Measurements from ENCODE around the gene ZNF701.
A peak's percentile ranks its signal among the peaks of the same experiment; 100 is the strongest.
"Not testable (repeated sequence)": the region's sequence is repeated elsewhere in the genome, so short reads cannot be mapped to it uniquely, and the experiment has no call there.

ZNF701 gene

DNA sequence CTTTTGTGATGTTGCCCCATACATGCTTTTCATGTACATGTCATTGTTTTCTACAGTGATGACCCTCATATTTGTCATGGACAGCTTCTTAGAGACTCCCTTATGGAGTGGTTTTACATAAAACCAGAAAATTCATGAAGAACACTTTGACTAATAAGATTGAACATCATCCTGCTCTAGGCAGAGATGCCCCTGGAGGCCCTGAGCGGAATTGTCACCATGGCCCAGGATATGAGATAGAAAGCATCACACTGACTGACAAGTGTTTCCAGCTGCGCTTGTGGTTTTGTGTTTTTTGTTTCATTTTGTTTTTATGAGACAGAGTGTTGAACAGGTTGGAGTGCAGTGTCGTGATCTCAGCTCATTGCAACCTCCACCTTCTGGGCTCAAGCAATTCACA is 22.2 kb downstream of the ZNF701 start:
- DNase-seq = no peak
- H3K9me3 Mint-ChIP-seq = peaks cover 13 to 16% of the 10 kb centered on the region in 2 donors
- ATAC-seq (replicated peaks) = no peak
- no peaks in the 10 kb centered on the region for H3K27me3 Mint-ChIP-seq
- no peak overlapping the region for H3K27ac Mint-ChIP-seq
- H3K36me3 Mint-ChIP-seq = peaks cover 54 to 67% of the 10 kb centered on the region in 2 donors
- no peak overlapping the region for H3K4me3 Mint-ChIP-seq
- H3K4me1 Mint-ChIP-seq = peaks cover 0 to 4% of the 10 kb centered on the region in 2 donors

DNA sequence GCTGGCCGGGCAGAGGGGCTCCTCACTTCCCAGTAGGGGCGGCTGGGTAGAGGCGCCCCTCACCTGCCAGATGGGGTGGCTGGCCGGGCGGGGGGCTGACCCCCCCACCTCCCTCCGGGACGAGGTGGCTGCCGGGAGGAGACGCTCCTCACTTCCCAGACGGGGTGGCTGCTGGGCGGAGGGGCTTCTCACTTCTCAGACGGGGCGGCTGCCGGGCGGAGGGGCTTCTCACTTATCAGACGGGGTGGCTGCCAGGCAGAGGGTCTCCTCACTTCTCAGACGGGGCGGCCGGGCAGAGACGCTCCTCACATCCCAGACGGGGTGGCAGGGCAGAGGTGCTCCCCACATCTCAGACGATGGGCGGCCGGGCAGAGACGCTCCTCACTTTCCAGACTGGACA is 23.4 kb downstream of the ZNF701 start:
- H3K27ac Mint-ChIP-seq; DNase-seq; H3K4me3 Mint-ChIP-seq; H3K4me1 Mint-ChIP-seq; H3K27me3 Mint-ChIP-seq; ATAC-seq (replicated peaks): not testable (repeated sequence)
- Mint-ChIP-seq H3K9me3 (peaks cover 15 to 17% of the 10 kb centered on the region in 2 donors), H3K36me3 (peaks cover 54 to 66% of the 10 kb centered on the region in 2 donors)

DNA sequence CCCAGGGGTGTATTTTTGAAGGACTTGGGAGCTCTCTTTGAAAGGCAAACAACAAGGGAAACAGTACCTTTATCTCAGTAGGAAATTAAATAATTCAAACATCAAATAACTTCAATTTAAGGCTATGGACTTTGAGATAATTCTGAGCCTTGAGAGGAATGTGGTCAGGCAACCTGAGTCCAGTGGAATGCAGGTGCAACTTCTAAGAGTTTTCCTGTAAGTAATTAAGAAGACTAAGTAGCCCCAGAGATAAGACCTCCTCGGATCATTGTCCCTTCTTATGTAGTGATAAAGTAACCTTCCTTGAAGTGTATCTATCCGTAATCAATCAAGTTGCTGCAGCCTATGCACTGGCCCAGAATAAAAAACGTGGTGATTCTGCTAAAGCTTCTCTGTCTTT is 29.2 kb downstream of the ZNF701 start:
- ATAC-seq (replicated peaks) = no peak
- H3K4me1 Mint-ChIP-seq = peaks cover 8 to 21% of the 10 kb centered on the region in 2 donors
- H3K4me3 Mint-ChIP-seq = no peak overlapping the region
- peaks cover 29 to 48% of the 10 kb centered on the region in 2 donors for H3K36me3 Mint-ChIP-seq
- peaks cover 13 to 17% of the 10 kb centered on the region in 2 donors for H3K9me3 Mint-ChIP-seq
- H3K27me3 Mint-ChIP-seq = no peaks in the 10 kb centered on the region
- no peak for DNase-seq
- no peak overlapping the region for H3K27ac Mint-ChIP-seq

DNA sequence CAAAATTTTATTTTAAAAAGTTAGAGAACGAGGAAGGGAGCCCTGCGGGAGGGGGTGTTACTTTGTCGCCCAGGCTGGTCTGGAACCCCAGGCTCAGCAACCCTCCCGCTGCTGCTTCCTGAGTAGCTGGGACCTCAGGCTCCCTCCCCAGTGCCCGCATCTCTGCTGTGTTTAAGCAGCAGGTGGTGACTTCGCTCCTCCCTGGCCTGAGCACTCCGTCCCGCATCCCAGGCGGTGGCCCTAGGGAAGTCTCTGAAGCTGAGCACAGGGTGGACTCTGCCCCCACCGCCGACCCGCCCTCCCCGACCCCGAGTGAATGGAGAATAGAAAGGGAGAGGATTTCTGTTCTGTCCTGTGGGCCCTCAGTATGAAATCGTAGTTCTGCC is 30.5 kb downstream of the ZNF701 start:
- Mint-ChIP-seq H3K27ac (peak overlapping the region; percentile 86), H3K36me3 (peaks cover 34 to 47% of the 10 kb centered on the region in 2 donors), H3K27me3 (no peaks in the 10 kb centered on the region)

DNA sequence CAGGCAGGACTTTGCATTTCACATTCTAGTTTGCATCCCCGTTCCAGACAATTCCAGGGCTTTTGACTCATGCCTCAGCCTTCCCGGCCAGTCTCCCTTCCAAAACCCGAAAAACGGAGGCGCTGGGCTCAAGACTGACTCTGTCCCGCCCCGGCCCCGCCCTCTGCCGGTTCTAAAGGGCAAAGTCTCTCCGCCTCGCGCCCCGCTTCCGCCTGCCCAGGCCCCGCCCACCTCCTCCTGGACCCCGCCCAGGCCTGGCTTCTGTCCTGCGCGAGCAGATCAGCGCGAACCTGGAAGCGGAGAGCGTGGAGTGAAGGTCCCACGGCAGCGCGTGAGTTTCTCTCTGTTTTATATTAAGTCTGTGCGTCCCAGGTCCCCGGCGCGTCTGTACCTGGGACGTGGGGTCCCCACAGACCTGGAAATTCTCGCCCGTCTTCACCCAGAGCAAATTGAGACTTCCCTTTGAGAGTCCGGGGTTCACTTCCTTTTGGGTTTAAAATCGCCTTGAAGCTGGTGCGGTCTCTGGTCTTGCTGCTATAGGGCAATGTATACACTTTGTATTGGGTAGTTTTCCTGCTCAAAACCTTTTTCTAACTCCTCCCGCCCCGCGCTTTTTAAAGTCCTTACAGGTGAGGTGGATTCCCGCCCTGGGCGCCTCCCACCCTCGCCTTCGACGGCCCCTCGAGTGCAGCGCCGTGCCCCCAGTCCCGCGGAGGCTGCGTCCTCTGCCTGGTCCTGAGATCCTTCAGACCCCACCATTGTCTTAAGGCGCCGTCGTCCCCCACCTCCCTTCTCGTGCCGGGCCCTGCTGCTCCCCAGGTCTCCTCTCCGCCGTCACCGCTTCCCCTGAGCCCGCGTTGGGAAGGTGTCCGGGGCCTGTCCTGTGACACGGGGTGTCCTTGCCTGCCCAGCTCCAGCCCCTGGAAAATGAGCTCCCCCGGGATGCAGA is 31.2 kb downstream of the ZNF701 start:
- peaks cover 32 to 45% of the 10 kb centered on the region in 2 donors for H3K36me3 Mint-ChIP-seq
- peaks cover 9 to 30% of the 10 kb centered on the region in 2 donors for H3K4me1 Mint-ChIP-seq
- ATAC-seq (replicated peaks) = peak; percentile 96 to 98
- H3K4me3 Mint-ChIP-seq = peak overlapping the region; percentile 88 to 91
- peak overlapping the region; percentile 86 for H3K27ac Mint-ChIP-seq
- no peaks in the 10 kb centered on the region for H3K27me3 Mint-ChIP-seq
- peaks cover 14% of the 10 kb centered on the region in 2 donors for H3K9me3 Mint-ChIP-seq
- DNase-seq = peak; percentile 87

More for the DNA sequence above, 30.5 kb downstream of the ZNF701 start:
- ATAC-seq (replicated peaks) (peak; percentile 35 to 39), DNase-seq (no peak)
- peak overlapping the region; percentile 88 to 91 for H3K4me3 Mint-ChIP-seq
- peaks cover 15 to 17% of the 10 kb centered on the region in 2 donors for H3K9me3 Mint-ChIP-seq
- peaks cover 8 to 27% of the 10 kb centered on the region in 2 donors for H3K4me1 Mint-ChIP-seq

DNA sequence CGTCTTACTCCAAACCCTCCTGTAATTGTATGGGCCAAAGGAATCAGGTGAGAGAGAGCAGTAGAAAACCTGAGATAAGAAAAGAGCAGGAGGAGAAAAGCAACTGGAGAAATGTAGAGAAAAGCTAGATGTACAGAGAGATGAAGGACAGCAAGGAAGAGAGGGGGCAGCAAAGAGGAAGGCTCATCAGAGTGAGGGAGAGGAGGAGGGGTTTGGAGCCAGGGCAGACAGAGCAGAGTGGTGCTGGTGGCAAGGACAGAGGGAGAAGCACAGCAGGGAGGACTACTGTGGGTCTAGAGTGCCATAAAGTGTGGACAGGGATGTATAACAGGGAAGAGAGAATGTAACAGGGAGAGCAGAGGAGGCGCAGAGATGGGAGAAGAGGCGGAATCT is 31.9 kb downstream of the ZNF701 start:
- not testable (repeated sequence) for H3K27me3 Mint-ChIP-seq; DNase-seq; ATAC-seq (replicated peaks)
- Mint-ChIP-seq H3K4me1 (peaks cover 11 to 34% of the 10 kb centered on the region in 2 donors), H3K4me3 (peak overlapping the region; percentile 88 to 91), H3K36me3 (peaks cover 27 to 44% of the 10 kb centered on the region in 2 donors), H3K27ac (peak overlapping the region; percentile 86), H3K9me3 (peaks cover 9 to 12% of the 10 kb centered on the region in 2 donors)

DNA sequence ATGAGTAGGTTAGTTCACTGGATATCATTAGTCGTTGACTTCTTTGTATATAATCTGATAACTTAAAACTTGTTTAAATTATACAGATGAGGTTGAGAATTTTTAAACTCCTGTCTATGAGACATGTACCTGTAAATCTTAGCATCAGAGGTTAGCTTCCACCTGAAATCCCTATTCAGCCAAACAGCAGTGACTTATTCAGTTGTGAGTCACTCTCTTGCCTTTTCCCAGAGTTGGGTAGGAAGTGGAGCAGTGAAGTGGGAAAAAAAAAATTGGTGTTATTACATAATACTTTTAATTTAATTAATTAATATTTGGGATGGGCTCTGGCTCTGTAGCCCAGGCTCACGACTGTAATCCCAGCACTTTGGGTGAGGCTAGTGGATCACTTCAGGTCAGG is 32.9 kb downstream of the ZNF701 start:
- Mint-ChIP-seq H3K27ac (no peak overlapping the region), H3K9me3 (peaks cover 3 to 5% of the 10 kb centered on the region in 2 donors), H3K4me1 (peaks cover 11 to 34% of the 10 kb centered on the region in 2 donors), H3K36me3 (peaks cover 21 to 39% of the 10 kb centered on the region in 2 donors), H3K4me3 (no peak overlapping the region), H3K27me3 (no peaks in the 10 kb centered on the region)
- ATAC-seq (replicated peaks) (no peak), DNase-seq (no peak)

DNA sequence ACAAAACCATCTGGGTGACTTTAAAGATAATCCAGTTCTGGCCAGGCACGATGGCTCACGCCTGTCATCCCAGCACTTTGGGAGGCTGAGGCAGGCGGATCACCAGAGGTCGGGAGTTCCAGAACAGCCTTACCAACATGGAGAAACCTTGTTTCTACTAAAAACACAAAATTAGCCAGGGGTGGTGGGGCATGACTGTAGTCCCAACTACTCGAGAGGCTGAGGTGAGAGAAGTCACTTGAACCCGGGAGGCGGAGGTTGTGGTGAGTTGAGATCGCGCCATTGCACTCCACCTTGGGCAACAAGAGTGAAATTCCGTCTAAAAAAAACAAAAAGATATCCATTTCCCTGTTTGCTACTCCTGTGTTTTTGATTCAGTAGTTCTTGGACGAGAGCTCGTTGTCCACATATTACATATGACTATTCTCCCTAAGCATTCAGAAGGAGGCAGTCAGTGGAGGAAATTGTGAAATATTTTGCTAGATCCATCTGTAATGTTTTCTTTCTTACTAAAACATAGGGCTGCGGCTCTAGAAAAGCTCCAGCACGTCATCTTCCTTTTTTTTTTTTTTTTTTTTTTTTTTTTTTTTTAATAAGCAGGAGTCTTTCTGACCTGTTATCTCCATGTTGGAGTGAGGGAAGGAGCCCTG is 33.6 kb downstream of the ZNF701 start:
- peaks cover 21 to 41% of the 10 kb centered on the region in 2 donors for H3K36me3 Mint-ChIP-seq
- peaks cover 11 to 35% of the 10 kb centered on the region in 2 donors for H3K4me1 Mint-ChIP-seq
- DNase-seq (no peak), ATAC-seq (replicated peaks) (no peak)
- H3K4me3 Mint-ChIP-seq = no peak overlapping the region
- no peaks in the 10 kb centered on the region for H3K27me3 Mint-ChIP-seq
- no peak overlapping the region for H3K27ac Mint-ChIP-seq
- H3K9me3 Mint-ChIP-seq = peaks cover 3 to 5% of the 10 kb centered on the region in 2 donors

DNA sequence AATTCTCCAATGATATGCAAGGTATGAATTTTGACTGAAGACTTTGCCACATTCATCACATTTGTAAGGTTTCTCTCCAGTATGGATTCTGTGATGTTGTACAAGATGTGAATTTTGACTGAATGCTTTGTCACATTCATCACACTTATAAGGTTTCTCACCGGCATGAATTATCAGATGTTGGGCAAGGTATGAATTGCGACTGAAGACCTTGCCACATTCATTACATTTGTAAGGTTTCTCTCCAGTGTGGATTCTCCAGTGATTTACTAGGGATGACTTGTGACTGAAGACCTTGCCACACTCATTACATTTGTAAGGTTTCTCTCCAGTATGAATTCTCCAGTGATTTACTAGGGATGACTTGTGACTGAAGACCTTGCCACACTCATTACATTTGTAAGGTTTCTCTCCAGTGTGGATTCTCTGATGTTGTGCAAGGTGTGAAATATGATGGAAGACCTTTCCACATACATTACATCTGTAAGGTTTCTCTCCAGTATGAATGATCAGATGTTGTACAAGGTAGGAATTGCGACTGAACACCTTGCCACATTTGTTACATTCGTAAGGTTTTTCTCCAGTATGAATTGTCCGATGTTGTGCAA is 43.3 kb downstream of the ZNF701 start:
- H3K36me3 Mint-ChIP-seq = peaks cover 66 to 80% of the 10 kb centered on the region in 2 donors
- peaks cover 20 to 22% of the 10 kb centered on the region in 2 donors for H3K9me3 Mint-ChIP-seq
- DNase-seq (no peak), ATAC-seq (replicated peaks) (no peak)
- H3K4me3 Mint-ChIP-seq = no peak overlapping the region
- no peaks in the 10 kb centered on the region for H3K27me3 Mint-ChIP-seq
- peaks cover 5 to 14% of the 10 kb centered on the region in 2 donors for H3K4me1 Mint-ChIP-seq
- no peak overlapping the region for H3K27ac Mint-ChIP-seq

DNA sequence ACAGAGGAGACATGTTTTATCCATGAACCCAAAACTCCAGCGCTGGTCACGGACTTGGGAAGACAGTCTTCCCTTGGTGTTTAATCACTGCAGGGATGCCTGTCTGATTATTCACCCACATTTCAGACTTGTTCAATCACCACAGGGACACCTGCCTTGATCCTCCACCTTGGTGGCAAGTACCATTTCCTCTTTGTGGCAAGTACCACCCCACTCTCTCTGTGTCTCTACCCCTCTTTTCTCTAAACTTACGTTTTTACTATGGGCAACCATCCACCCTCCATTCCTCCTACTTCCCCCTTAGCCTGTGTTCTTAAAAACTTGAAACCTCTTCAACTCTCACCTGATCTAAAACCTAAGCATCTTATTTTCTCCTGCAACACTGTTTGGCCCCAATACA is 51.3 kb downstream of the ZNF701 start:
- peaks cover 5 to 14% of the 10 kb centered on the region in 2 donors for H3K9me3 Mint-ChIP-seq
- DNase-seq = no peak
- ATAC-seq (replicated peaks) = peak; percentile 79 to 86
- H3K27ac Mint-ChIP-seq = peak overlapping the region; percentile 81
- no peaks in the 10 kb centered on the region for H3K27me3 Mint-ChIP-seq
- peaks cover 47 to 63% of the 10 kb centered on the region in 2 donors for H3K36me3 Mint-ChIP-seq
- H3K4me1 Mint-ChIP-seq = peaks cover 17 to 20% of the 10 kb centered on the region in 2 donors
- no peak overlapping the region for H3K4me3 Mint-ChIP-seq

DNA sequence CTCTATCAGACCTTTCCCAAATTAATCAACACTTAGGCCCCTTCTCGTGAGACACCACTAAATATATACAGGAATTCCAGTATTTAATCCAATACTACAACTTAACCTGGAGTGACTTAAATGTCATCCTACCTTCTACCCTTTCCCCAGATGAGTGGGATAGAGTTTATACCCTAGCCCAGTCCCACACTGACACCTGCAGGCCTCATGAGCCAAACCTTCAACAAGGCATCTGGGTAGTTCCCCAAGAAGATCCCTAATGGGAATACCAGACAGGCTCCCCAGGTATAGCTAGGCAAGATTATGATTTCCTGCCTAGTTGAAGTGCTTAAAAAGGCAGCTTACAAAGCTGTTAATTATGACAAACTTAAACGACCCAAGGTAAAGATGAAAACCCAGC is 52.2 kb downstream of the ZNF701 start:
- peaks cover 38 to 54% of the 10 kb centered on the region in 2 donors for H3K36me3 Mint-ChIP-seq
- no peak overlapping the region for H3K4me3 Mint-ChIP-seq
- H3K27me3 Mint-ChIP-seq = no peaks in the 10 kb centered on the region
- no peak for ATAC-seq (replicated peaks)
- H3K4me1 Mint-ChIP-seq = peaks cover 17 to 20% of the 10 kb centered on the region in 2 donors
- peaks cover 0 to 8% of the 10 kb centered on the region in 2 donors for H3K9me3 Mint-ChIP-seq
- no peak overlapping the region for H3K27ac Mint-ChIP-seq
- no peak for DNase-seq

DNA sequence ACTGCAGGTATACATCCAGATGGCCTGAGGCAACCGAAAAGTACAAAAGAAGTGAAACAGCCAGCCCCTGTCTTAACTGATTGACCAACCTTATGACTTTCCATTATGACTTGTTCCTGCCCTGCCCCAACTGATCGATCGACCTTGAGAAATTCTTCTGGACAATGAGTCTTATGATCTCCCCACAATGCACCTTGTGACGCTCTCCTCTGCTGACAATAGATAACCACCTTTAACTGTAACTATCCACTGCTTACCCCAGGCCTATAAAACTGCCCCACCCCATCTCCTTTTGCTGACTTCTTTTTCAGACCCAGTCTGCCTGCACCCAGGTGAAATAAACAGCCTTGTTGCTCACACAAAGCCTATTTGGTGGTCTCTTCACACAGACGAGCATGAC is 56.8 kb downstream of the ZNF701 start:
- H3K4me1 Mint-ChIP-seq = peaks cover 13 to 21% of the 10 kb centered on the region in 2 donors
- no peaks in the 10 kb centered on the region for H3K27me3 Mint-ChIP-seq
- H3K9me3 Mint-ChIP-seq = no peaks in the 10 kb centered on the region
- peaks cover 37 to 47% of the 10 kb centered on the region in 2 donors for H3K36me3 Mint-ChIP-seq
- H3K4me3 Mint-ChIP-seq = no peak overlapping the region
- no peak for ATAC-seq (replicated peaks)
- DNase-seq = no peak
- no peak overlapping the region for H3K27ac Mint-ChIP-seq

DNA sequence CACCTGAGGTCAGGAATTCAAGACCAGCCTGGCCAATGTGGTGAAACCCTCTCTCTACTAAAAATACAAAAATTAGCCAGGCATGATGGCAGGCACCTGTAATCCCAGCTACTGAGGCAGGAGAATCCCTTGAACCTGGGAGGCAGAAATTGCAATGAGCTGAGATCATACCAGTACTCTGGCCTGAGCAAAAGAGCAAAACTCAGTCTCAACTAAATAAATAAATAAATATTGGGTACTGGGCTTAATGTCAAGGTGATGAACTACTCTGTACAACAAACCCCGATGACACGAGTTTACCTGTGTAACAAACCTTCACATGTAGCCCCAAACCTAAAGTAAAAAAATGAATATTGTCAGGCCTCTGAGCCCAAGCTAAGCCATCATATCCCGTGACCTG is 57.4 kb downstream of the ZNF701 start:
- H3K4me1 Mint-ChIP-seq = peaks cover 12 to 16% of the 10 kb centered on the region in 2 donors
- not testable (repeated sequence) for H3K27me3 Mint-ChIP-seq, H3K27ac Mint-ChIP-seq

More for the DNA sequence above, 57.4 kb downstream of the ZNF701 start:
- H3K9me3 Mint-ChIP-seq; ATAC-seq (replicated peaks); DNase-seq; H3K4me3 Mint-ChIP-seq: not testable (repeated sequence)
- peaks cover 33 to 45% of the 10 kb centered on the region in 2 donors for H3K36me3 Mint-ChIP-seq
